ENCODE measurements around the gene SLC25A26.
"Not testable (repeated sequence)": the region's sequence is repeated elsewhere in the genome, so short reads cannot be mapped to it uniquely, and the experiment has no call there.

Gene SLC25A26

DNA sequence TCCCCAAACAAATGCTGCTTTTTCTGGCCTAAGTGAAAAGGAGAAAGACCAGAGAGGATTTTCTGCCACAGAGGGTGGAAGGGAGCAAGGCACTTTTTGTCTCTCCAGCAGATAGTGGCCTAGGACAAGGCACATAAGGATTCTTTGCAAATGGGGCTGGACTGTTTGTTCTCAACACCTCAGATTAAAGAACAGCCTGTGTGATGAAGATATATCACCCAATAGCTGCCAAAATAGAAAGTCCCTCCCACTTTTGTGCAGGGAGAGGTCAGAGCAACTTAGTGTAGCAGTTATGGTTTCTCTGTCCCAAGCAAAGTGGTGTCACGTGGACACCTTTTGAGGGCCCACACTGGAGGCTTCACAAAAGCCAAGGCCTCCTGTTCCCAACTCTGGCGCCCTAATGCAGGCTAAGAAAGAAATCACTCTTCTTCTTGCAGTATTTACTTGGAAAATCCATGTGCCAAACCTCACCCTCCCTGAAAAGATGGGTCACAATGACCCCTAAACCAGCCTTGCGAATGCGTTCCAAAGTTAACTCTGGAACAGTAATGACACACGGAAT is 195.1 kb downstream of the SLC25A26 start:
- DNase-seq, result no peak

DNA sequence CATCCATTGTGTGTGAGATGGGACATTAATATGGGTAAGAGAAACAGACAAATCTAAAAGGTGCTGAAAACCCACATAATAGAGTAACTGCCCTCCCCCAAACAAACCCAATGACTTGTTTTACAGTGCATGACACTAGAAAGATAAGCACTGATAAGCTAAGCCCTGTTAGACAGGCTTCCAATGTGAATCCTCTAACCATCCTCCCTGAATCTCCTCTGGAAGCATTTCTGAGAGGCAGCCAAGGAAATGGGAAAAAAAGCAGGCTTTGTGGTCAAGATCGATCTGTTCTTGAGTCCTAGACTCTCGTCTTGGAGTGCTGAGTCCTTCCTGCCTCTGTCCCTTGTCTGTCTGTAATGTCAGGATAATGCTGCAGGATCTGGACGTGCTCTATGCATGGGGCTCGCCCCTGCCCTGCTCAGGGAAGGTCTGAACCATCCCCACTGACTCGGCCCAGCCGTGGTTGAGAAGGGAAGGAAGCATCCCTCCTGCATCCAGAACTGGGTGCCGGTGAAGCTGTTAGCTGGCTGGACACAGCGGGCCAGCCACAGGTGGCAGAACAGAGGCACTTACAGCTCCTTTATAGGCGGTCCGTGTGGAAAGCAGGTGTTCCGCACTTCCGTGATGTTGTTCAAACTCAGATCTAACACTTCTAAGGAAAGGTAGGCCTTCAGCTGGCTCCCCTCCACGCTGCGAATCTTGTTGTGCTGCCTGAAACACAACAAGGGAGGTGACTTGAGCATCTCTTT is 195.9 kb downstream of the SLC25A26 start:
- DNase-seq, result no peak

DNA sequence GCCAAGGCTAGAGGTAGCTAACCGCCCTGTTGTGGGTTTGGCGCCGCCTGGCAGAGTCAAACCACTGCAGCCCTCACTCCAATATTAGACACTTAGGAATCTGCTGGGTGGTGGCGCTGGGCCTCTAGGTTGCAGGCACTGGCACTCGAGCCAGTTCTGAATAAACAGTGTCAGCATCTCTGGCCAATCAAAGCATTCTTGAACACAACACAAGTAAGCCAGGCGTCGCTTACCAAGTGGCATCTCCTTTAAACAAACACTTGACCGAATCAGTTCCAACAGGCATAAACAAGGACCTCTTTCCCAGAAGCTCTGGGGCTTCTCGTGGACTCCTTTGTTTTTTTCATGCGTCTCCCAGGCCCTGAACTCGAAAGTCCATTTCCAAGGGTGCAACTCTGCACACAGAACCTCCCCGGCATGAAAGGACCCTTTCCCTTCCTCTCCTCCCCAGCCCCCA is 197.7 kb downstream of the SLC25A26 start:
- DNase-seq, result peak; percentile 81

DNA sequence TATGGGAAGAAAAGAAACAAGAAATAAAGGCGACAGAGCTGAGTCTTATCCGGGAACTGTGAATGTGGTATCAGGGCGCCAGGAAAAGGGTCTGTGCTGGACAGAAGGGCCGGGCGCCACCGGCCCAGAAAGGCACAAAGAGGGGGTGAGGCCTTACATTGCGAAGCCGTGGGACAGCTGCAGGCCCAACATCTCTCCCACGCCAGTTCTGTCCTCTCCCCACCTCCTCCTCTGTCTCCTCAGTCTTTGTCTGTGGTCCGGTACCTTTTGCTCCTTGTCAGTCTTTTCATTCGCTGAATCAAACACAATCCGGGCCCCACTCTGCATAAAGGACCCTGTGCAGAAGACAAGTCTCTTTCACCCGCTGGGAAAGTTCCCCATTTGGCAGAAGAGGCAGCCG is 198.2 kb downstream of the SLC25A26 start:
- no peak for DNase-seq

DNA sequence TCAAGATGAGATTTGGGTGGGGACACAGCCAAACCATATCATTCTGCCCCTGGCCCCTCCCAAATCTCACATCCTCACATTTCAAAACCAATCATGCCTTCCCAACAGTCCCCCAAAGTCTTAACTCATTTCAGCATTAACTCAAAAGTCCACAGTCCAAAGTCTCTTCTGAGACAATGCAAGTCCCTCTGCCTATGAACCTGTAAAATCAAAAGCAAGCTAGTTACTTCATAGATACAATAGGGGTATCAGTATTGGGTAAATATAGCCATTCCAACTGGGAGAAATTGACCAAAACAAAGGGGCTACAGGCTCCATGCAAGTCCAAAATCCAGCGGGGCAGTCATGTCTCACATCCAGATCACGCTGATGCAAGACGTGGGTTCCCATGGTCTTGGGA is 200.3 kb downstream of the SLC25A26 start:
- not testable (repeated sequence) for DNase-seq

DNA sequence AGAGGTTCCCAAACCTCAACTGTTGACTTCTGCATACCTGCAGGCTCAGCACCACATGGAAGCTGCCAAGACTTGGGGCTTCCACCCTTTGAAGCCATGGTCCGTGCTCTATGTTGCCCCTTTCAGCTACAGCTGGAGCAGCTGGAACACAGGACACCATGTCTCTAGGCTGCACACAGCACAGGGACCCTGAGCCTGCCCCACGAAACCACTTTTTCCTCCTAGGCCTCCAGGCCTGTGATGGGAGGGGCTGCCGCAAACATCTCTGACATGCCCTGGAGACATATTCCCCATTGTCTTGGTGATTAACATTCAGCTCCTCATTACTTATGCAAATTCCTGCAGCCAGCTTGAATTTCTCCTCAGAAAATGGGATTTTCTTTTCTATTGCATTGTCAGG is 201.1 kb downstream of the SLC25A26 start:
- DNase-seq, result not testable (repeated sequence)

DNA sequence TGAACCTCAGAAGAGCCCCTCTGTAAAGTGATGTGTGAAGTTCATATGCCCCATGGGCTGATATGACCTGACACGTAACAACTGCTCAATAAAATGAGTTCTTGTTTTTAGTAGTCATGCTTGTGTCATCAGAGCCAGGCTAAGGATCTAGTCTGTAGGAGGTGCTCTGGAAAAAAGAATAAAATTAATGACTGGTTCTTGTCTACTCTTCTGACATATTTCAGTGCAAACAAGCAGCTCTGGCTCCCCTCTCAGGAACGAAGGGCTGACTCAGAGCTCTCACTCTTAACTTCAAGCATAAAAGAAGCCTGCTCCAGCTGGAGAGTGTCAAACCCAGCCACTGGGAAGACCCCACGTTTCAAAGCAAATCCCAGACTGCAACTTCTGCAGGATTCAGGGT is 203.0 kb downstream of the SLC25A26 start:
- no peak for DNase-seq

DNA sequence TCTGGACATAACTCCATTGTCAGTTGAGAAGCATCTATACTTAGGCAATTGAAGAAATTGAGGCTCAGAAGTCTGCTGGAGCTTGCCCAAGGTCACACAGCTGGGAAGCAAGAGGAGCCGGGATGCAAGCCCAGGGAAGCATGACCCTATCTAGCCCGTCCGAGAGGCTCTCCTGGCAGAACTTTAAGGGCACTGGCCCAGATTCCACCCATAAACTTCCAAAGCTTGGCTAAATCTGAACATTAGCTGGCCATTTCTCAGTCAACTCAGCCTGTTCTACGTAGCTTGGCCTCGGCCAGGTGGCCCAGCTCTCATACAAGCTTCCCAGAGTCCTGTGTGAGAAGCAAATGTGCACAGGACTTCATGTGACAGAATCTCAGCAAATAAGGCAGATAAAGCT is 204.2 kb downstream of the SLC25A26 start:
- DNase-seq, result no peak

DNA sequence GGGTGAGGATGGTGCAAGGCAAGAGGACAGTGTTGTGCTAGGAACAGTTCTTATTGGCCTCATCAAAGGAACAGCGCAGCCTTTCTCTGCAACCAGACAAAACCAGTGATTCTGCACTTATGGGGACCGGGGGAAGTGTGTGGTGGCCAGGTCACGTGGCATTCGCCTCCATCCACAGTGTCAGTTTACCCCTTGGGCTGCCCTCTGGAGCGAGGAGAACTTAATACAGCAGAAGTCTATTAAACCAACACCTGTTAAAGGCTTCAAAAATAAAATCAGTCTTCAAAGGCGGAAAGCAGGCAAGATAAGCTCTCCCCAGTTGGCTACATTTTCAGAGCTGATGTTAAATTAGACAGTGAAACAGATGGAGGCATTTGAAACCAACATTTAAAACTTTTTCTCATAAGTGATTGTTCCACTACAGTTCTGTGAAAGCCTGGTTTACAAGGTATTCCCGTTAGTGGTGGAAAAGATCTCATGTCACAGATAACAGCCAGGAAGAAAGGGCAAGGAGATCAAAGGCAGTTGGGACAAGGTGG is 204.8 kb downstream of the SLC25A26 start:
- DNase-seq, result no peak

DNA sequence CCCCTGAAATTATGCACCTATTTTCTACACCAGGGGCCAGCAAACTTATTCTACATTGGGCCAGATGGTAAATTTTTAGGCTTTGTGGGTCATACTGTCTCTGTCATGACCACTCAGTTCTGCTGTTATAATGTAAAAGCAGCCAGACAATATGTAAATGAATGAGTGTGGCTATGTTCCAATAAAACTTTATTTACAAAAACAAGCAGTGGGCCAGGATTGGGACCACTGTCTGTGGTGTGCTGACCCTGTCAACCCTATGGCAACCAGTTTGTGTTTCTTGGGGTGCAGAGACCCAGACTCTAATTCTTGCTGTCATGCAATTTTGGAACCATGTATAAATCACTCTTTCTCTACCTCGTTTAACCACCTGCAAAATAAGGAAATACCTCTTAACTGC is 205.3 kb downstream of the SLC25A26 start:
- DNase-seq, result no peak

DNA sequence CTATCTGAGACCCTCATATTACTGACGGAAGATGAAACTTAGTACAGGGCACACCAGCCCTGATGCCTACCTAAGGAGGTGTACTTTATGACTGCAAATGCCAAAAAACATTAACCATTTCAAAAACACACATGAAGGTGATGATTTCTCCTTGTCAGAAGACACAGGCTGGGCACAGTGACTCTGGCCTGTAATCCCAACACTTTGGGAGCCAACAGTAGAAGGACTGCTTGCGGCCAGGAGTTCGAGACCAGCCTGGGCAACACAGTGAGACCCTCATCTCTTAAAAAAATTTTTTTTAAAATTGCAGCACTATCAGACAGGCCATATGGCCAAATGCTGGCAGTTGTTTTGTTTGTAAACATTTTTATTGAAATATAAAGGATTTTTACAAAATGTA is 206.6 kb downstream of the SLC25A26 start:
- DNase-seq, result no peak

DNA sequence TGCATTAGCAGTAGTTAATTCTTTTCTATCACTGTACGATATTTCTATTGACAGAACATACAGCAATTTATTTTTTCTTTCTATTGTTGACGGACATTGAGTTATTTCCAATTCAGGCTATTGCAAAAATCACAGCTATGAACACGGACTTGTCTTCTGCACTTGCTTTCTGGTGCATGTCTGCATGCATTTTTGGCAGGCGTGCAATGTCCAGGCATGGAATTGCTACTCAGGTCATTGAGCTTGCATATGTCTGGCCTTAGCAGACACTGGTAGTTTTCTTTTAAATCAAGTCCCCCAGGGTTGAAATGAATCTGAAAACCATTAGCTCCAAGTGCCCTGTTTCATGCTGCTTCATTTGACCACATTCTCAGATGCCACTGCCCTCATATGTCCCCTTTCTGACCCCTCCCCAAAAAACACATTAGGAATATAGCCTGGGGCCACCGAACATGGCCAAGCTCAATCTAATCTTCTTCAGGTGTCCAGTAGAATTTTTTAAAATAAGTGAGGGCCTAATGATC is 207.2 kb downstream of the SLC25A26 start:
- no peak for DNase-seq
